Stimulated activated CD8-positive, alpha-beta memory T cell treated with anti-CD3 and anti-CD28 coated beads, Interleukin-12 subunit alpha, Interleukin-12 subunit beta, amount 100 ng/mL, for 1 hour (primary cell): ENCODE data around the gene SYT1.
"Not testable (repeated sequence)": the region's sequence is repeated elsewhere in the genome, so short reads cannot be mapped to it uniquely, and the experiment has no call there.

Source experiments
- DNase-seq: peaks from one replicate; pipeline ENCODE4 v3.0.0-alpha.2; 2020; ENCODE audit warnings: low read depth

Gene SYT1

GRCh38 chr12:78966926-78967325 is 102.4 kb downstream of the SYT1 start:
- DNase-seq, result no peak

DNA sequence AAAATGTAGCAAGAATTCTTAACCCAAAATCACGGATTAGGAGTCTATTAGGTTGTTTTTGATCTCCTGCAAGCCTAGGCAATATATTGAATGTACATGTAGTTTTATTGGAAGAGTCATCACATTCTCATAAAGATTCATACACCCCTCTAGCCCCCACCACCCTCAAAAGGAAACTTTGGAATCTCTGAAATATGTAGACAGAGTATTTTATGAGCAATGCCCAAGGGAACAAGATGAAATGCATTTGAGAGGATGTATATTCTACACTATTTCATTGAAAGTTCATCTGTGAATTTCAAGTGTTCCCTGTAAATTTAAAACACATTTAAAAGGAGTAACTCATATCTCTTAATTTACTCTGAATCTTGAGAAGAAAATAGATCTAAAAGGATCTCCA is 103.7 kb downstream of the SYT1 start:
- DNase-seq, result no peak

- no peak for DNase-seq
These were observed 105.5 kb downstream of the SYT1 start for GRCh38 chr12:78970041-78970440.

GRCh38 chr12:78977304-78977867 is 112.8 kb downstream of the SYT1 start:
- DNase-seq, result no peak

GRCh38 chr12:78994168-78994791 is 129.7 kb downstream of the SYT1 start:
- DNase-seq, result no peak

DNA sequence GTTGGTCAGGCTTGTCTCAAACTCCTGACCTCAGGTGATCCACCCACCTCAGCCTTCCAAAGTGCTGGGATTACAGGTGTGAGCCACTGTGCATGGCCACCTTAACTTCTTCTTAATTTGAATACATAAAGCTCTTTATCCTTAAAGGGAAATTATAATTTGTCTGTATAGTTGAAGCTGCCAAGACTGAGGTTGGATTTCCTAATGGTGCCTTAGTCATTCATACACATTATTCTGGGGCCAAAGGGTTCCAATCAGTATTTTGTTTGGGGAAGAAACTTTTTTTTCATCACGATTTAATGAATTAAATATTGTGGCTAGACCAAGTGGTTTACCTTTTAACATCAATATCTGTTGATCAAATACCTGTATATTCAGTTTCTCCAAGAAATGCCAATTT is 135.9 kb downstream of the SYT1 start:
- no peak for DNase-seq

GRCh38 chr12:79001404-79001803 is 136.8 kb downstream of the SYT1 start:
- no peak for DNase-seq

DNA sequence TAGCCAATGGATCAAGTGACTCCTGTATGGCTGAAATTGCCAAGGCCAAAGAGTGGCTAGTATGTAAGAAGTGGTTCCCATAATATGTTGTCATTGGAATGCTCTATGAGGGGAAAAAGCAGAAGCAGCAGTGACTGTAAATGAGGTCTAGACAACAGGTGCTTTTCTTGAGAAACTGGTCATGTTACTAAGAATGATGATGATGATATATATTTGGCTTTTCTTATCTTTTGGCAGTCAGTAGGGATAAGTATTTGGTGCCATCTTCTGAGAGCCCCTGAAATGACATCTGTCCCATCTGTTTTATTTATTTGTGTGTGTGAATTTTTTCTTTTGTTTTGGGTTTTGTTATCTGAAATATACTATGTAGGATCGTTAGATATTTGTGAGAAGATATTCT is 141.7 kb downstream of the SYT1 start:
- no peak for DNase-seq

DNA sequence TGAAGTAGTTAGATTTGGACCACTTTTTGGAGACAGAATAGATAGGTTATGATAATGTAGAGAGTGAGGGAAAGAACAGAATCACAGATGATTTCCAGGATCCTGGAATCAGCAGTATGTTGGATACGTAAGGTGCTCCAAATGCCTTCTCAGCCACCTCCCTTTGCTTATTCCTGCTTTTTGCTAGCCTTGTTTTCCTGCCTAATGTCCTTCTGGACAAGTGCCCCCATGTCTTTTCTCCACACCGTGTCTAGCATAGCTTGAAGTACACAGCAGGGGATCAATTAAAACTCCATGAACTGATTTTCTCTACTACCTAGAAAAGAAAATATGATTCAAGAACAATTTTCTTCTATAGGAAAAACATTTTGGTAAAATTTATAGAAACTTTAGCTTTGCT is 144.0 kb downstream of the SYT1 start:
- no peak for DNase-seq

- DNase-seq, result no peak
These were observed 148.1 kb downstream of the SYT1 start for GRCh38 chr12:79012636-79013035.

- DNase-seq, result no peak
These were observed 151.6 kb downstream of the SYT1 start for GRCh38 chr12:79016181-79016580.

- no peak for DNase-seq
These were observed 155.1 kb downstream of the SYT1 start for GRCh38 chr12:79019672-79020071.

DNA sequence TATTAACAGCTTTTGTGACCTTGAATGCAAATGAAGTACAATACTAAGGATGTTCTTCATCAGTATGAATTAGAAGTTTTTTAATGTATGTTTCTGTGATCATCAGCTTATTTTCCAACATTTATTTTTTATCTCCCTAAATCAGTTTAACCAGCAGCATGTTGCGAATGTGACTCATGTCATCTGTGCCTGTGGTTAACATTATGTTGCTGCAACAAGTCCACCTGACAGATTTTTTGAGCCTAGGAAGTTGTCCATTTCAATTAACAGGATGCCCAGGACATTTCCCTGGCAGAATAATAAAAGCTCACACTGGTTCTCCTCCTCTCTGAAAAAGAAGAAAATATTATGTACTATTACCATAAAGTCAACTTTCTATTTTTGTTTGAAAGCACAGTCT is 155.5 kb downstream of the SYT1 start:
- no peak for DNase-seq

GRCh38 chr12:79021021-79021420 is 156.4 kb downstream of the SYT1 start:
- no peak for DNase-seq

GRCh38 chr12:79023261-79023660 is 158.7 kb downstream of the SYT1 start:
- no peak for DNase-seq

- no peak for DNase-seq
These were observed 159.2 kb downstream of the SYT1 start for GRCh38 chr12:79023784-79024183.

DNA sequence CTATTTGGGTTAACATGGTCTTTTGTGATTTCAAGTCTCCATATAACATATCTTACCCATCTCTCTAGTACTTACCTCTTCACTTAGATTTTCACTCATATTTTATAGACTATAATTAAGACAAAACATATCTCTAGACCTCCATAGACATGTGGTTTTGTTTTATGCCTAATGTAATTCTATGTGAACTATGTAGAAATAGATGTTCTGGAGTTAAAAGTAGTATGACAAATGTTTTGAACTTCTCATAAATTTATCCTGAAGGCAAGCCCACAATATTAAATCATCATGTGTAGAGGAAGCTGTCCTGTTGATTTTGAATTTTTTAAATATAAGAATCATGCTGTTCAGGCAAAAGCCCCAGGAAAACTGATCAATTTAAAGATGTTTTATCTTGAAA is 169.2 kb downstream of the SYT1 start:
- no peak for DNase-seq

- not testable (repeated sequence) for DNase-seq
These were observed 180.2 kb downstream of the SYT1 start for GRCh38 chr12:79044748-79045147.

- DNase-seq, result not testable (repeated sequence)
These were observed 180.7 kb downstream of the SYT1 start for GRCh38 chr12:79045149-79045703.

- no peak for DNase-seq
These were observed 181.4 kb downstream of the SYT1 start for GRCh38 chr12:79046021-79046420.

DNA sequence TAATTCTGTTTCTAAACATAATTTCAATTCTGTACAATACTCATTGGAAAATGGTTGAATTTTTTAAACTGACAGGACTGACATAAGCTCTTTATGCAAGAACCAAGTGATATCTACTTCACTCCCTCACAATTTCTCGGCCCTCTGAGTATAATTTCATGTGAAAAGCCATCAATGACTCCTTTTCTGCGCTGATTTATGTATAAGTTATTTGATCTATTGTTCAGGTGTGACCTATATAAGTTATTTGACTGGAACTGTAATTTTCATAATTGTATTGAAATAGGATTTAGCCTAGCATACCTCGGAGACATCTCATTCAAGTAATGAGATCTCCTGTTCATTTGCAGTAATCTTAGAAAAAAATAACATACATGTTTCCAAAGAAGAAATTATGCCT is 184.4 kb downstream of the SYT1 start:
- no peak for DNase-seq

- no peak for DNase-seq
These were observed 188.8 kb downstream of the SYT1 start for GRCh38 chr12:79053394-79053793.

DNA sequence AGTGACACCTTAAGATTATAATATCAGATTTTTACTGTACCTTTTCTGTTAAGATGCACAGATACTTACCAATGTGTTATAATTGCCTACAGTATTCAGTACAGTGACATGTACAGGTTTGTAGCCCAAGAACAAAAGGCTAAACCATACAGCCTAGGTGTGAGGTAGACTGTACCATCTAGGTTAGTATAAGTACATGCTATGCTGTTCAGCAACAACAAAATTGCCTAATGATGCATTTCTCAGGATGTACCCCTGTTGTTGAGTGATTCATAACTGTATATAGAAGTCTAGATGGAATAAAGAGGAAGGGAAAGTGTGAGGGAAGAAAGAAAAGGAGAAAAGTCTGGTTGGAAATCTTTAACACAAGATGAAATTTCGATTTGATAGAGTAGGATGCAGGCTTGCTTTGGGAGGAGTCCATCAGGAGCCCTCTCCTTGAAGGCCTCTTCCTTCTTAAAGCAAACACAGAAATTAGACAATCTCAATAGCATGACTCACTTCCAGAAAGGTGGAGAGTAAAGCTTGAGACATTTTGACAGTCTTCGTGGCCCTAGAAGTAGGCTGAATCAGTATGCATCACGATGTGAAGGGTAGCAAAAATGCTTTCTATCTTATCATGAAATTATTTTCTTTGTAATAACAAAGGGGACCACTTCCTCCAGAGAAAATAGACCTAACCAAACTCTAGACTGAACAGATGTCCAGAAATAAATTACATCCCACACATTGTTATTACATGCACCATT is 191.5 kb downstream of the SYT1 start:
- DNase-seq, result no peak
